ENCODE results near the gene GAL3ST3.
A peak's percentile ranks its signal among the peaks of the same experiment; 100 is the strongest.
"Not testable (repeated sequence)": the region's sequence is repeated elsewhere in the genome, so short reads cannot be mapped to it uniquely, and the experiment has no call there.

GAL3ST3 gene

DNA sequence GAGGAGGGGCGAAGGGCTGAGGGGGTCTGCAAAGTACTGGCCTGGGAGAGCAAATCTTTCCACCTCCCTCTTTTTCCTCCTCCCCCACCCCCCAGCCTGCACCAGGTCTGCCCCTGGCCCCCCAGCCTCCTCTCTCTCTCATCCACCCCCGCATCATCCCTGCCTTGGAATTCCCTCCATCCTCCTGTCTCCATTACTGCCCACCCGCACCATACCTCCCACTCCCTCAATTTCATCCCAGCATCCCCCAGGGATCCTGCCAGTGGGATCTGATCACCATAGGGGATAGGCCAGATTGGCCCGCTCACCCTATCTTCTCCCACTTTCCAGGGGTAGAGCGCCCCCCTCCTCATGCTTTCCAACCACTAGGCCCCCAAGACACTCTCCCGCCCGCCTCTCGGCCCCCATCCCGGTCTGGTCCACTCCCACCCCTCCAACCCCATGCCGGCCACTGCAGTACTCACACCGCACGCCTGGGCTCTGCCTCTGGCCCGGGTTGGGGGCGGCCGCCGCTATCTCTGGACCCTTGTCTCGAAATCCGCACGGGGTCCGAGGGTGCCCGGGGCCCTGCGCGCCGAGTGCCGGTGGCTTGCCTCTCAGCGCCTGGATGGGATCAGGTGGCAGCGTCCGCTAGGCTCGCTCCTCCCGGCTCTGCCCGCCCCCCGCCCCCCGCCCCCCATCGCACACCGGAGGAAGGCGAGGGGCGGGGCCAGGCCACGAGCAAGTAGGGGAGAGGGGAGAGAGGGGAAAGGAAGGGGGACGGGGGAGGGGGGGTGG is at the start of gene GAL3ST3:
Gene GAL3ST3 (minus strand): TSS at position 615 of the 777 bp plus-strand sequence. CDS start 3,746 bp downstream, outside the sequence.
- no peak for DNase-seq

DNA sequence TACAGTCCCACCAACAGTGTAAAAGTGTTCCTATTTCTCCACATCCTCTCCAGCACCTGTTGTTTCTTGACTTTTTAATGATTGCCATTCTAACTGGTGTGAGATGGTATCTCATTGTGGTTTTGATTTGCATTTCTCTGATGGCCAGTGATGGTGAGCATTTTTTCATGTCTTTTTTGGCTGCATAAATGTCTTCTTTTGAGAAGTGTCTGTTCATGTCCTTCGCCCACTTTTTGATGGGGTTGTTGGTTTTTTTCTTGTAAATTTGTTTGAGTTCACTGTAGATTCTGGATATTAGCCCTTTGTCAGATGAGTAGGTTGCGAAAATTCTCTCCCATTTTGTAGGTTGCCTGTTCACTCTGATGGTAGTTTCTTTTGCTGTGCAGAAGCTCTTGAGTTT is 43.2 kb upstream of the GAL3ST3 start:
- not testable (repeated sequence) for DNase-seq

DNA sequence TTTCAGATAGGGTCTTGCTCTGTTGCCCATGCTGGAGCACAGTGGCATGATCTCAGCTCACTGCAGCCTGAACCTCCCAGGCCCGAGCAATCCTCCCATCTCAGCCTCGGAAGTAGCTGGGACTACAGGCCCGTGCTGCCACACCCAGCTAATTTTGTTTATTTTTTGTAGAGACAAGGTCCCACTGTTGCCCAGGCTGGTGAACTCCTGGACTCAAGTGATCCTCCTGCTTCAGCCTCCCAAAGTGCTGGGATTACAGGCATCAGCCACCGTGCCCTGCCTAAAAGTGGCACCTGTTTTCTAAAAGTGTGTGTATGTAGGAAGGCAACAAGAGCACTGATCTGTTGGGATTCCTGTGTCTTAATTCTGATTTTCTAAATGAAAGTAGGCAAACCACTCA is 41.3 kb upstream of the GAL3ST3 start:
- no peak for DNase-seq

DNA sequence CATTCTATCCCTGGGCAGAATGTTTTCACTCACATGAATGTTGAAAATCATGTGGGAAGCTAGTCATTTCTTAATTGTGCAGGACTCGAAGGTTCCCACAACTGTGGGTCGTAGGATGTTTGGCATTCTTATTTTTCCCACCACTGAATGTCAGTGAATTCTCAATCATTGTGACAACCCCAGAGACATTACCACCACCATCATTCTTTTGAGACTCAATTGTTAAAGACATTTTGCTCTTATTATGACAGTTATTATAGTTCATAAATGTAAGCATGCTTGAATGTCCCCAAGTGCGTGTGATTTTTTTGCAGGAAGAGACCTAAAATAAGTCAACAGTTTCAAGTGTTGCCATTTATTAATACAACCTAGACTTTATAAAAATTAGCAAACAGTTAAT is 40.1 kb upstream of the GAL3ST3 start:
- no peak for DNase-seq

- no peak for DNase-seq
Measured at GRCh38 chr11:66087148-66087908, 38.4 kb upstream of the GAL3ST3 start.

DNA sequence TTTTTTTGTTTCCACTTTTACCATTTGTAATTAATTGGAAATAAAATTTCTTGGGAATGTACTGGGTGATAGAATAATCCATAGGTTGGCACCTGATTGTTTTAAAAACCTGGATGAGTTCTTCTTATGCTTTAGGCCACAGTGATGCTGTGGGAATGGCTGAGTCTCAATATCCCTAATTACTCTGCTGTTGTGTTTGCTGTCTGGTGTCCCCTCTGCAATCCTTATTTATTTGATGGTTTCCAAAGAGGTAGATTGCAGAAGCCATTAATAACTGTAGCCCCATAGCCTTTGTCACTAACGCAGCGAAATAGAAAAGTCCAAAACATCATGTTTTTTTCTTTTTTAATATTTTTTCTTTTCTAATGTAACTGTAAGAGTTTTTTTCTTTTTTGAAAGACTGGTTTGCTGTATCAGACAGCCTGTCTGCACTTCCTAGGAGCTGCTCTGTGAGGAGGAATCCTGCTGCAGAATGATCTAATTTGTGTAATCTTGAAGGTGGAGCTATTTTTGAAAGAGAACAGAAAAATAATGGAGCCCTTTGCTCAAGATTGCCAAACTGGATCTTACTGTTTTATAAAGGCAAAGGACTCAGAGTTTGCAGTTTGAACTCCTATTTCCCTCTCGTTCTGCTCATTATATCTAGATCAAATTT is 36.0 kb upstream of the GAL3ST3 start:
- no peak for DNase-seq

DNA sequence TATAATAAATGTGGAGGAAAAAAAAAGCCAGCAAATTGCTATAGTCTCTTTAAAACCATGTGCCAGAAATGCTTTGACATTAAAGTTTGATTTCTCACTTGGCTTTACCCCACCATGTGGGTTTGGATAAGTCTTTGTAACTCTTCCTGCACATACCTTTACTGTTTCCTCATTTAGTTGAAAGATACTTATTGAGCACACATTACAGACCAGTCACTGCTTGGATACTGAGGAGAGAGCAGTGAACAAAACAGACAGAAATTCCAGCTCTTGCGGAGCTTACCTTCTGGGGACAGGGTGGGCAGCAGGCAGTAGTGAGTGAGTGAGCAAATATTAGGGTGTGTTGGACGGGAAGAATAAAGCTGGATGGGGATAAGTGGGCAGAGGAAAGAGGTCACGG is 34.8 kb upstream of the GAL3ST3 start:
- no peak for DNase-seq

DNA sequence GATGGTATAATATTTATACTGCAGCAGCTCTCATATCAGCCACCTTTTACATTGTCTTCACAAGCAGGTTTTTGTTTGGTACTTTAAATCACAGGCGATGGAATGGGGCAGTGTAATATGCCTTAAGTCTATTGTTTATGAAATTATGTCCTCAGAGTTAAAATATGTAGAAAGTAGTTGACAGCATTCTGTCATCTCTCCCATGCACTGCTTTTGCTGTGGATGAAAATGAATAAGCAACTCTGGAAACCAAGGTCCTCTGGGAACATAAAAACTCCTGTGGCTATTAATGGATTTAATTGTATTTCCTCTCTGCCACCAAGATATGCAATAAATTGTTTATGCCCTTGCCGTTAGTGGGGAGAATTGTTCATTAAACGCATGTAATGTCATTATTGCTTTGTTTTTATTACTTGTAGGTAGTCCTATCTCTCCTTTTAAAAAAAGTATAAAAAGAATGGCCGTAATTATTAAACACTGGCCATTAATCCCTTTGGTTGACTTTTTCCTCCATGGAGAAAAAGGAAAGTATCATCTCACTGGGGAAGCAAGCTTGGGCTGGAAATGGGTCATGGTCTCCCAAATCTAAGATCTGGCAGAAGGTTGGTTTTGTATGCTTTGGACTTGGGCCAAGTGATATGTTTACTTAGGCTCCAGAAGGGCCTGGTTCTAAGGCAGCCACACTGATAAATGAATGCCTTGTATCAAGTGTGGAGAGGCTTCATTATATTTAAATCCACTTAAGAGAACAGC is 34.2 kb upstream of the GAL3ST3 start:
- no peak for DNase-seq

DNA sequence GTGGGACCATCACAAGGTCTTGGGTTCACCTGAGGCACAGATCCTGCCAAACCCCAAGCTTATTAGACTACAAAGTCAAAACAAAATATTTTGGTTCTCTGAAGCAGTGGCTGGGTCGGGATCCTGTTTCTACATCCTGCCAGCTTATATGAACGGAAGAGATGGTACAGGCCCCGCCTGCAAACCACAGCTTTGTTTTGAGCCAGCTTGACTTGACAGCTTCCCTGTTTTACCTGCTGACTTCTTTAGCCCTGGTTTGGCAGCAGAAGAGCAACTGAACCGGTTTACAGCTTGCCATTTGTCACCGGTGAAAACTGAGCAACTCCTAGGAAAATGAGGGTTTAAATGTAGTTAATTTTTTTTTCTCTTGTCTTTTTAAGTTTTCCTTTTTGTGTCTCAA is 32.5 kb upstream of the GAL3ST3 start:
- peak; percentile 53 to 58 for DNase-seq

DNA sequence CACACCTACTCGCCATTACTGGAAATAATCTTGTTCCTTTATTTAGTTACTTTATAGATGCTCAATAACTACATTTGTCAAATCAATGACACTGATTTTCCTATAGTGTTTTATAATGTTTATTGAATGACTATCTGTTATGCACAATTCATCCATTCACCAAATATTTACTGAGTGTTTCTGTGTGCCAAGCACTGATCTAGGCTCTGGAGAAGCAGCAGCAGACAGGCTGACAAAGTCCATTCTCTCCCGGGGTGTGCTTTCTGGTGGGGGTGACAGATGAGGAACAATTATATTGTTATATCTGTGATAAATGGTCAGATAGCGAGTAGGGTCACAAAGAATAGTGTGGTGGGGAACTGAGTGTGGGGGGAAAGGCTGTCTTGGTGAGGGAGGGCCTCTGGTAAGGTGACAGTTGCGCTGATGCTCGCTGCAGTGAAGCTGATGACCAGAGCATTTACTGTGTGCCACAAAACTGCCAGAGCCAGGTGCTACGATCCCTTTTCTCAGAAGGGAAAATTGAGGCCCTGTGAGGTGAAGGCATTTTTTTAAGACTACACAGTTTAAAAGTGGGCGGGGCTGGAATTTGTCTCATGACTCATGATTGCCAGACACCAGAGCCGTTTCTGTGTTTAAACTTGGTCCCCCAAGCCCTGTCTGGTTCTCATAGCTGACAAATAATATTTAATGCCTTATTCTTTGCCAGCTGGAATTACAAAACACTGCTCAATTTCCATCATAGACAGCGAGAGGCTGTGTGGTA is 31.3 kb upstream of the GAL3ST3 start:
- DNase-seq: peak; percentile 75 to 76

GRCh38 chr11:66078949-66079348 is 30.0 kb upstream of the GAL3ST3 start:
- not testable (repeated sequence) for DNase-seq

- DNase-seq: no peak
Measured at GRCh38 chr11:66077927-66078326, 29.0 kb upstream of the GAL3ST3 start.

DNA sequence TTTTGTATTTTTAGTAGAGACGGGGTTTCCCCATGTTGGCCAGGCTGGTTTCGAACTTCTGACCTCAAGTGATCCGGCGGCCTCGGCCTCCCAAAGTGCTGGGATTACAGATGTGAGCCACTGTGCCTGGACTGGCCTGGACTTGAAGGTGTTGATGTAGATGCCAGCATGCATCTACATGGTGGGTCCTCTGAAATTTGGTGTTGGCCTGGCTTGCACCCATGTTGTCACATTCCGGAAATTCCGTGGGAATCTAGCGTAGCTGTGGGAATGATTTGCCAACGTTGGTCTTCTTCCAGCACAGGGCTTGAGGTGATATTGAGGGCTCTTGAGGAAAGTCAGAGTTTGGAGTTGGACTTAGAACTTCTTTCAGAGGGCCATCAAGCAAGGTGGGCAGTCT is 27.6 kb upstream of the GAL3ST3 start:
- no peak for DNase-seq

GRCh38 chr11:66075273-66075672 is 26.3 kb upstream of the GAL3ST3 start:
- no peak for DNase-seq

GRCh38 chr11:66073669-66074068 is 24.7 kb upstream of the GAL3ST3 start:
- DNase-seq: no peak

GRCh38 chr11:66072518-66072917 is 23.6 kb upstream of the GAL3ST3 start:
- no peak for DNase-seq

GRCh38 chr11:66072081-66072480 is 23.1 kb upstream of the GAL3ST3 start:
- no peak for DNase-seq

- DNase-seq: no peak
Measured at GRCh38 chr11:66071381-66071801, 22.4 kb upstream of the GAL3ST3 start.

DNA sequence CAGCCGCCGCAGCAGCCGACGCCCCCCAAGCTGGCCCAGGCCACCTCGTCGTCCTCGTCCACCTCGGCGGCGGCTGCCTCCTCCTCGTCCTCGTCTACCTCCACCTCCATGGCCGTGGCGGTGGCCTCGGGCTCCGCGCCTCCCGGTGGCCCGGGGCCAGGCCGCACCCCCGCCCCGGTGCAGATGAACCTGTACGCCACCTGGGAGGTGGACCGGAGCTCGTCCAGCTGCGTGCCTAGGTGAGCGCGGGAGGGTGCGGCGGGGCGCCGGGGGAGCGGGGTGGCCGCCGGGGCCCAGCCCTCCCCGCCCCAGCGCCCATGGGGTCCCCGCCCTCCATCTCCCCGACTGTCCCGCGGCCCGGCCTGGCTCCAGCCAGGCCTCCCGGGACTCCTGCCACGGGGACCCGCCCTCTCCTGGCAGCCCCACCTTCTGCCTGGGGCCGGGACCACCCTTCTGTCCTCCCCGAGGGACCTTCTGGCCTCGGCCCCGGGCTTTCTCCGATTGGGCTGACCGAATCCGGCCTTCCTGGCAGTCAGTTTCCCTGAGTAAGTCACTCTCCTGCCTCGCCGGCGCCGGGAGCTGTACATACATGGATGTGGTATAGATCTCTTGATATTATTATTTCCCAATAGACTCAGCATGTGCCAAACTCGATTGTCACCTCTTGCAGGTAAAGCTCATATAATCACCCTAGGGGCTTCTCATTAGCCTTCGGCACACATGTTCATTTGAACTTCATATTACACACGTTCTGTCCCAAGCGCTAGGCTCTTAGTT is 21.8 kb upstream of the GAL3ST3 start:
- no peak for DNase-seq

- DNase-seq: peak; percentile 56 to 65
Measured at GRCh38 chr11:66069715-66070603, 21.0 kb upstream of the GAL3ST3 start, which contains the start of gene PACS1. Gene PACS1 (plus strand): TSS chr11:66070272. CDS start chr11:66070487, 215 bp downstream.
